ENCODE data around the gene CSRNP2. TPM values are rescaled to one million over a fixed set of nuclear protein-coding genes. Genes with fewer than 3 reads are reported as not detected.

Gene CSRNP2
- total and polyA plus RNA-seq, 2 of the 4 experiments (the other 2 are of a cell fraction) = 14.0 to 21.7 TPM

- Histone ChIP-seq H2BK120ac (ENCODE audit: low read depth, low read length) (no peak overlapping the region; the same call in 1 of the 2 replicates), H3K4ac (ENCODE audit: low read depth, low read length) (no peak overlapping the region), H3K18ac (ENCODE audit: low read depth, low read length) (no peak overlapping the region), H3K4me2 (ENCODE audit: low read depth, low read length) (no peak overlapping the region), H3K23ac (ENCODE audit: low read depth, low read length) (no peak overlapping the region; the same call in 1 of the 2 replicates), H2AK9ac (replicated peaks; ENCODE audit: low read depth, low read length, poor library complexity) (no peak overlapping the region), H2BK20ac (ENCODE audit: low read depth, low read length) (no peak overlapping the region; the same call in 1 of the 2 replicates), H3K9ac (ENCODE audit: low read depth, low read length) (no peak overlapping the region), H4K8ac (ENCODE audit: low read depth in 2 of 2, low read length in 2 of 2) (no peak overlapping the region; a peak in 1 of 4 replicates), H3K36me3 (ENCODE audit: control insufficient read depth, insufficient read depth, low read length) (no peaks in the 10 kb centered on the region), H3K56ac (ENCODE audit: extremely low read depth, insufficient read depth, low read length) (no peak overlapping the region), H3K27ac (ENCODE audit: insufficient read depth, low read length) (no peak overlapping the region), H4K20me1 (ENCODE audit: insufficient read depth, low read length) (peaks cover 29% of the 10 kb centered on the region), H4K5ac (ENCODE audit: low read depth, low read length) (no peak overlapping the region), H2BK15ac (ENCODE audit: low read depth, low read length) (no peak overlapping the region), H3K79me1 (ENCODE audit: low read depth in 1 of 2, low read length in 2 of 2) (peaks cover 29 to 65% of the 10 kb centered on the region in 2 experiments), H3K14ac (replicated peaks; ENCODE audit: low read depth, low read length) (no peak overlapping the region), H3K9me3 (ENCODE audit: control insufficient read depth, insufficient read depth, low read length) (no peaks in the 10 kb centered on the region), H3K4me1 (ENCODE audit: control insufficient read depth, insufficient read depth, low read length) (peaks cover 3% of the 10 kb centered on the region), H2AFZ (replicated peaks; ENCODE audit: low read length, poor library complexity) (no peak overlapping the region), H3K4me3 (ENCODE audit: insufficient read depth, low read depth, low read length) (no peak overlapping the region), H4K91ac (ENCODE audit: insufficient read depth, low read depth, low read length) (no peak overlapping the region), H3K9me1 (ENCODE audit: insufficient read depth, low read length) (peaks cover 5% of the 10 kb centered on the region; the same call in 1 of the 2 replicates), H3K27me3 (ENCODE audit: control insufficient read depth, insufficient read depth, low read length) (no peaks in the 10 kb centered on the region), H2AK5ac (ENCODE audit: low read depth, low read length) (0 out of 2 replicates have a peak overlapping the region, but pooled peaks have one; percentile 43), H2BK5ac (ENCODE audit: low read depth, low read length, poor library complexity, severe bottlenecking) (no peak overlapping the region)
- in situ Hi-C loops (cut with MboI; ENCODE audit: low sequenced_read_pairs) (no loop called here), dilution Hi-C loops (cut with HindIII; ENCODE audit: low sequenced_read_pairs, unreplicated experiment) (no loop called here), intact Hi-C loops (cut with micrococcal nuclease) (loop anchor here (10.0 kb wide), 1 partner anchor 257 kb away; the partner anchor contains the start of gene ATF1)
- ATAC-seq (ENCODE audit: low read depth) = no peak
- ChIA-PET CTCF (interaction anchor here (0.7 kb wide), 1 partner anchor 20 kb away, joined by 3 read pairs; no protein-coding TSS in a partner anchor), POLR2A (ENCODE audit: unreplicated experiment) (interaction anchor here (0.5 kb wide), 1 partner anchor 9 kb away, joined by 3 read pairs; no protein-coding TSS in a partner anchor)
- no TSS peak for BruUV-seq (replicated peaks)
- no peak for DNase-seq
- no CpG with 5 or more reads among the region's 1 CpG for whole genome bisulfite sequencing, 2 experiments (ENCODE audit: extremely low coverage in 2 of 2, insufficient read length in 1 of 2)
- TF ChIP-seq CEBPB (IDR thresholded peaks at IDR 0.05; ENCODE audit: low read depth, low read length) = no peak
- no peak for TF ChIP-seq MAZ (IDR thresholded peaks at IDR 0.05; ENCODE audit: borderline replicate concordance, low read depth, low read length)
- no peak for TF ChIP-seq NFE2L2 (IDR thresholded peaks at IDR 0.05; ENCODE audit: low read depth, low read length)
- no peak for TF ChIP-seq BHLHE40 (IDR thresholded peaks at IDR 0.05; ENCODE audit: low read depth, low read length)
- TF ChIP-seq RFX5 (IDR thresholded peaks at IDR 0.05; ENCODE audit: low read depth, low read length) = no peak
- no peak for TF ChIP-seq CTCF (conservative IDR thresholded peaks at IDR 0.05; ENCODE audit: low read depth, low read length)
- no peak for TF ChIP-seq SMC3 (IDR thresholded peaks at IDR 0.05; ENCODE audit: low read depth, low read length)
- TF ChIP-seq RAD21 (IDR thresholded peaks at IDR 0.05; ENCODE audit: low read length) = no peak
- TF ChIP-seq RCOR1 (IDR thresholded peaks at IDR 0.05; ENCODE audit: insufficient replicate concordance, low read length) = no peak
- TF ChIP-seq, protein P1, sequence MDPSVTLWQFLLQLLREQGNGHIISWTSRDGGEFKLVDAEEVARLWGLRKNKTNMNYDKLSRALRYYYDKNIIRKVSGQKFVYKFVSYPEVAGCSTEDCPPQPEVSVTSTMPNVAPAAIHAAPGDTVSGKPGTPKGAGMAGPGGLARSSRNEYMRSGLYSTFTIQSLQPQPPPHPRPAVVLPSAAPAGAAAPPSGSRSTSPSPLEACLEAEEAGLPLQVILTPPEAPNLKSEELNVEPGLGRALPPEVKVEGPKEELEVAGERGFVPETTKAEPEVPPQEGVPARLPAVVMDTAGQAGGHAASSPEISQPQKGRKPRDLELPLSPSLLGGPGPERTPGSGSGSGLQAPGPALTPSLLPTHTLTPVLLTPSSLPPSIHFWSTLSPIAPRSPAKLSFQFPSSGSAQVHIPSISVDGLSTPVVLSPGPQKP (IDR thresholded peaks at IDR 0.05; ENCODE audit: borderline replicate concordance, low read depth, low read length) = no peak
- no peak for TF ChIP-seq FOS (IDR thresholded peaks at IDR 0.05; ENCODE audit: low read depth, low read length)
- no peak for TF ChIP-seq MAFK (IDR thresholded peaks at IDR 0.05; ENCODE audit: low read depth, low read length)
- TF ChIP-seq, protein P2, sequence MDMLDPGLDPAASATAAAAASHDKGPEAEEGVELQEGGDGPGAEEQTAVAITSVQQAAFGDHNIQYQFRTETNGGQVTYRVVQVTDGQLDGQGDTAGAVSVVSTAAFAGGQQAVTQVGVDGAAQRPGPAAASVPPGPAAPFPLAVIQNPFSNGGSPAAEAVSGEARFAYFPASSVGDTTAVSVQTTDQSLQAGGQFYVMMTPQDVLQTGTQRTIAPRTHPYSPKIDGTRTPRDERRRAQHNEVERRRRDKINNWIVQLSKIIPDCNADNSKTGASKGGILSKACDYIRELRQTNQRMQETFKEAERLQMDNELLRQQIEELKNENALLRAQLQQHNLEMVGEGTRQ (IDR thresholded peaks at IDR 0.05; ENCODE audit: low read depth, low read length) = no peak
- TF ChIP-seq POLR2A (IDR thresholded peaks at IDR 0.05; ENCODE audit: low read depth, low read length) = no peak
- no peak for TF ChIP-seq CHD1 (IDR thresholded peaks at IDR 0.05; ENCODE audit: low read depth, low read length)
- TF ChIP-seq MXI1 (IDR thresholded peaks at IDR 0.05; ENCODE audit: borderline replicate concordance, low read depth, low read length) = no peak
These were observed 61.7 kb downstream of the CSRNP2 start for GRCh38 chr12:51021694-51022093.
